SJCRH30 (cell line): Measurements from ENCODE around the gene VMAC. TPM values are rescaled to one million over a fixed set of nuclear protein-coding genes. Genes with fewer than 3 reads are reported as not detected.
A peak's percentile ranks its signal among the peaks of the same experiment; 100 is the strongest.

ENCODE experiments used
- DNase-seq, 2 experiments: peaks; one replicate each; pipeline ENCODE4 v3.0.0-alpha.2; 2015 to 2020
- H3K27ac ChIP-seq: fragments of 250-450 bp; sonication (Bioruptor Pico); 2 replicates; pipeline ENCODE4 v1.5.1; 2020; ENCODE audit warnings: mild to moderate bottlenecking, moderate library complexity
- H3K27me3 ChIP-seq: fragments of 250-450 bp; sonication (Bioruptor Pico); 2 replicates; pipeline ENCODE4 v1.5.1; 2020; ENCODE audit warnings: mild to moderate bottlenecking, moderate library complexity
- H3K36me3 ChIP-seq: fragments of 250-450 bp; sonication (Bioruptor Pico); 2 replicates; pipeline ENCODE4 v1.5.1; 2020; ENCODE audit warnings: mild to moderate bottlenecking, moderate library complexity
- H3K4me1 ChIP-seq: fragments of 250-450 bp; sonication (Bioruptor Pico); 2 replicates; pipeline ENCODE4 v1.5.1; 2020; ENCODE audit warnings: mild to moderate bottlenecking, moderate library complexity
- H3K4me3 ChIP-seq: fragments of 250-450 bp; sonication (Bioruptor Pico); 2 replicates; pipeline ENCODE4 v1.5.1; 2020; ENCODE audit warnings: mild to moderate bottlenecking, moderate library complexity
- H3K9me3 ChIP-seq: fragments of 250-450 bp; sonication (Bioruptor Pico); replicated peaks from 2 replicates; pipeline ENCODE4 v1.5.1; 2020; ENCODE audit warnings: mild to moderate bottlenecking, moderate library complexity
- total RNA-seq: library from RNA; depleted of rRNA; stranded (reverse); fragments of >200 nt; shearing (Covaris generic); gene quantifications from 2 replicates; pipeline ENCODE4 v1.2.3, GENCODE V29; 2014

VMAC gene
- total RNA-seq, 1 experiment from 2014 or later, result 1.3 TPM

DNA sequence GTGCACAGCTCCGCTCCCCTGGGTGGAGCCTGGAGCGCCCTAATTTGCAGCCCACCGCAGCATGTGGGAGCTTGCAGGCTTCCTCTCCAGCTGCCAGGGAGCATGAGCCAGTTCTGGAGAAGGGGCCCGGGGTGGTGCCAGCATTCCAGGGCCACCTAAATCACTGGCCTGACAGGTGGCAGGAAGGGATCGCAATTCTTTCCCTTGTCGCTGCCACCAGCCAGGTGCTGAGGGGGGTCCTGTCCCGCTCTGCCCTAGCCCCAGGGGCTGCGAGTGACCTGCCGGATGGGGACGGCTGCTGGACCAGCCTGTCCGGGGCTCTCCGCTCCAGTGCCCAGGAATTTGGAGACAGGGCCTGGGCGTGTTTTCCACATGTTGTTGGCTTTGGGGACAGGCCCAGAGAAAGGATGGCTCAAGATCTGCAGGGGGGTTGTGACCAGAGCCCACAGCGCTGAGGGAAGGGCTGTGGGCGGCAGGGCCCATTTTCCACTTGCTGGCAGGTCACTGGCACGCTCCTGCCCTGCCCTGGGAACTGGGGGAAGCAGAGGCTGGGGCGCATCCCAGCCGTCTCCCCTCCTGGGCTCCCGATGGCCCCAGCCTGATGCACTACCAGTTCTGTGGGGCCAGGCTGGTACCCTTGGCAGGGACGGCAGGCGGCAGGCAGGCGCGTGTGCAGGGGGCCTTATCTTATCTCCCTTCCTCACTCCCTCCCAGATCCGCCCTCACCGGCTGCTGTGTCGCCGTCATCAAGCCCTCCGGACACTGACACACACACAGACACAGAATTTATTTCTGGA, 10.6 kb upstream of the VMAC start:
- Histone ChIP-seq H3K36me3 (peaks cover 11% of the 10 kb centered on the region), H3K4me1 (peaks cover 44% of the 10 kb centered on the region), H3K27me3 (no peaks in the 10 kb centered on the region), H3K9me3 (no peaks in the 10 kb centered on the region), H3K4me3 (no peak overlapping the region), H3K27ac (peak overlapping the region; percentile 31; the same call in 1 of the 2 replicates)
- DNase-seq, result peak; percentile 66 to 70

- Histone ChIP-seq H3K4me3 (no peak overlapping the region), H3K36me3 (peaks cover 11% of the 10 kb centered on the region), H3K4me1 (peaks cover 40% of the 10 kb centered on the region), H3K27ac (no peak overlapping the region; the same call in 1 of the 2 replicates), H3K27me3 (no peaks in the 10 kb centered on the region), H3K9me3 (no peaks in the 10 kb centered on the region)
- no peak for DNase-seq
Measured at GRCh38 chr19:5894704-5895349, 9.8 kb upstream of the VMAC start.

DNA sequence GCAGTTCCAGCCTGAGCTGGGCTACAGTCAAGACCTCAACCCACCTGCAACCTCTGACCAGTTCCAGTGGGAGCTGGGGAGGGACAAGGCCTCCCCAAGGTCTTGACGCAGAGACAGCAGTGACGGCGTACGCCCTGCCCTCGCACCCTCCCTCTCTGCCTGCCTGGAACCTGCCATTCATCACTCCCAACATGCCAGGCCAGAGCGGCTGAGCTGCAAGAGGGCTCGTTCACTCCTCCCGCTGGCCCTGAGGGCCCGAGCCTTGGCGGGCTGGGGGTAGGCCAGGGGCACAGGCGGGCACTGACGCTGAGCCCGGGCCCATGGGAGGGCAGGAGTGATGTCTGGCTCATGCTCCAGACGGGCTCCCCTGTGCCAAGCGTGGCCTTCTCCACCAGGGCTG, 9.3 kb upstream of the VMAC start:
- H3K9me3 ChIP-seq, result no peaks in the 10 kb centered on the region
- peaks cover 11% of the 10 kb centered on the region for H3K36me3 ChIP-seq
- H3K27me3 ChIP-seq, result no peaks in the 10 kb centered on the region
- peaks cover 40% of the 10 kb centered on the region for H3K4me1 ChIP-seq
- no peak overlapping the region for H3K4me3 ChIP-seq
- H3K27ac ChIP-seq, result no peak overlapping the region
- DNase-seq, result no peak

- Histone ChIP-seq H3K27me3 (no peaks in the 10 kb centered on the region), H3K36me3 (peaks cover 11% of the 10 kb centered on the region), H3K4me1 (peaks cover 37% of the 10 kb centered on the region), H3K9me3 (no peaks in the 10 kb centered on the region), H3K27ac (no peak overlapping the region), H3K4me3 (no peak overlapping the region)
- no peak for DNase-seq
Measured at GRCh38 chr19:5895890-5896289, 8.8 kb upstream of the VMAC start.

DNA sequence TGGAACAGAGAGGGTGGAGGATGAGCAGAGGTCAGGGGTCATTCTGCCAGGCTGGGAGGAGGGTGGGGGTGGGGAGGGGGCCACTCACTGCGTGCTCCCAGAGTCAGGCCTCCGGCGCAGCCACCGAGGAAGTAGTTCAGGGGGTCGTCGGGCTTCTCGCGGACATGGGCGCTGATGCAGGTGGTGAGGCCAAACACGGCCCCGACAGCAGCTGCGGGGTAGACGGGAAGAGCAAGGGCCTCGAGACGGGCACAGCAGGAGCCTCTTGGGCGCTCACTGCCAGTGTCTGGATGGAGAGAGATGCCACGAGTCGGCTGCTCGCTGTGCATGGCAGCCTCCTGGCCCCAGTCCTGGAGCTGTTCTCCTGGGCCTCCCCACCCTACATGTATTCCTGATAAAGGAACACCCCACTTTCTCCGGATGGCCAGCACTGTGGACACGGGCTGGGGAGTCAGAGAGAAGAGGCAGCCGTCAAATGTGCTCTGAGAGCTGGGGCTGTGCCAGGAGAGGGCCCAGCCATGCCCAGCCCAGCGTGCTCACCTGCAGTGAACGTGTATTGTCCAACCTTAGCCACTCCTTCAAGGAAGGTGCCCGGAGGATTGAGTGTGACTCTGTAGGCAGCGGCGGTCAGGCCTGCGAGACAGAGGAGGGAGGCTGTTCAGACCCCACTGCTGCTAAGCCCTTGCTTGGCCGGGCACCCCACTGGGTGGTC, 8.2 kb upstream of the VMAC start:
- no peak for DNase-seq
- Histone ChIP-seq H3K27ac (no peak overlapping the region), H3K4me1 (peaks cover 33% of the 10 kb centered on the region), H3K4me3 (no peak overlapping the region), H3K27me3 (no peaks in the 10 kb centered on the region), H3K9me3 (no peaks in the 10 kb centered on the region), H3K36me3 (peaks cover 11% of the 10 kb centered on the region)

- Histone ChIP-seq H3K9me3 (no peaks in the 10 kb centered on the region), H3K4me1 (peaks cover 25% of the 10 kb centered on the region), H3K36me3 (peaks cover 11% of the 10 kb centered on the region), H3K4me3 (no peak overlapping the region), H3K27me3 (no peaks in the 10 kb centered on the region), H3K27ac (no peak overlapping the region)
- no peak for DNase-seq
Measured at GRCh38 chr19:5897189-5897969, 7.3 kb upstream of the VMAC start.

DNA sequence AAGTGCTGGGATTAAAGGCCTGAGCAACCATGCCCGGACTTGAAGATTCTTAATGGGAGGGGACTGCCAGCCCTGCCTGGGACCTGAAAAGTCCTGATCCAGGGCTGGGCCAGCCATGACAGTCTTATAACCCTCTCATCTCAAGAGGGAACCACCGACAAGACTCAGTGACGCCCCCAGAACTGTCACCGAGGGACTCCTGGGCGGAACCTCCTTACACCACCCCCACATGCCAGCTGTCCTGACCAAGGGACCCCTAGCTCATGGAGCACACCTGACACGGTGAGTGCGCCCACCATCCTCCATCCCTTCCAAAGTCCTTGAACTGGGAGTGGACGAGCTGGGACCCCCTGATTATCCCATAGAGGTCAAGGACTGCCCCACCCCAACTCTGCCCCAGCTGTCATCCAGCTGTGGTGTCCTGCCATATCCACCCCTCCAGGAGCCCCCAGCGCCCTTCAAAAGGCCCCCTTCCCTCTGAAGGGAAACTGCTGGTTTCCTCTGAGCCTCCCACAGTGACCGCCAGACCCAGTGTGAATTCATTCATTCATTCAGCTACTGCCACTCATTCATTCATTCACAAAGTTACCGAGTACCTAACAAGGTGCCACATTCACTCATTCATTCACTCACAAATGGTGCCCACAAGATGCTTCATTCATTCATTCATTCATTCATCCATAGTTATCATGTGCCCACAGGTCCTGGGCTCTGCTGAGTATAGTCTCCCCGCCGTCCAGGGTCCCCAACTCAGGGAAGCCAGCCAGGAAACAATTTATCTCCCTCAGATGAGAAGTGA, 4.7 kb upstream of the VMAC start:
- H3K27ac ChIP-seq, result no peak overlapping the region
- no peak overlapping the region for H3K4me3 ChIP-seq
- H3K9me3 ChIP-seq, result no peaks in the 10 kb centered on the region
- no peaks in the 10 kb centered on the region for H3K27me3 ChIP-seq
- H3K36me3 ChIP-seq, result peaks cover 11% of the 10 kb centered on the region
- H3K4me1 ChIP-seq, result peaks cover 3% of the 10 kb centered on the region
- no peak for DNase-seq

- H3K27ac ChIP-seq, result no peak overlapping the region
- no peaks in the 10 kb centered on the region for H3K9me3 ChIP-seq
- H3K4me3 ChIP-seq, result no peak overlapping the region
- H3K27me3 ChIP-seq, result no peaks in the 10 kb centered on the region
- H3K36me3 ChIP-seq, result peaks cover 7% of the 10 kb centered on the region; the same call in 1 of the 2 replicates
- DNase-seq, result no peak
- H3K4me1 ChIP-seq, result peaks cover 5% of the 10 kb centered on the region; the same call in 1 of the 2 replicates
Measured at GRCh38 chr19:5900976-5901375, 3.7 kb upstream of the VMAC start.

- no peaks in the 10 kb centered on the region for H3K27me3 ChIP-seq
- H3K36me3 ChIP-seq, result no peaks in the 10 kb centered on the region
- no peaks in the 10 kb centered on the region for H3K9me3 ChIP-seq
- peak overlapping the region; percentile 74 for H3K4me3 ChIP-seq
- peak; percentile 21 to 42 for DNase-seq
- peak overlapping the region; percentile 89 for H3K27ac ChIP-seq
- H3K4me1 ChIP-seq, result peaks cover 5% of the 10 kb centered on the region; the same call in 1 of the 2 replicates
Measured at GRCh38 chr19:5903056-5903623, 1.5 kb upstream of the VMAC start.

DNA sequence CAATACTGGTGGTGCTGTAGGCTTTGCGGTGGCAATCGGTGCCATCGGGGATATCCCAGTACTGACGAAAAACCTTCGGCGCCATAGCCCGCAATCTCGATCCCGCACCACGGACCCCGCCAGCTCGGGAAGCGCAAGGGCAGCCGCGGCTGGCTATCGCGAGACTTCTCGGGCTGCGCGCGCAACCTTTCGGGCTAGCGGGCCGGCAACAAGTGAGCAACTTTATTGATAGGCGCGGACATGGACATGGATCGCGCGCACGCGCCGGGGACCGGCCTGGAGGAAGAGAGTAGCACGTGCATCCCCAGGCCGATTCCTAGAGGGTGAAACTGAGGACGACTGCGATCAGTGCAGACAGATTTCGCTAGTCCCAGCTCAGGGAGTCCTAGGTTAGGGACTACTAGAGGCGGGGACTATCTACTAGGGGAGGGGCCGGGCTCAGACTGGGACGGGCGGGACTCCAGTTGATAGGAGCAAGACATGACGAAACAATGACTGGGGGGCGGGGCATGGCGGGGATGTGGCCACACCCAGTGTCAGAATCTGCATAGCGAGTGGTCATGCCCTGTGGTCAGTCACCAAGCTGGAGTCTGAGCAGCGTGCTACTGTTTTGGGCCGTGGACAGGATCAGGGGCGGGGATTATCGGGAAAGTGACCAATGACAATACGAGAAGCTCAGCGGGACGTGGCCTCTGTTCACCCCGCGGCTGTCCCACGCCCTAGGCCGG, 884 bp upstream of the VMAC start, which contains the start of gene NDUFA11:
TSS of gene NDUFA11 (minus strand) at position 167 of the 728 bp plus-strand sequence. CDS start at position 85, 82 bp downstream.
- Histone ChIP-seq H3K9me3 (no peaks in the 10 kb centered on the region), H3K27me3 (no peaks in the 10 kb centered on the region), H3K36me3 (no peaks in the 10 kb centered on the region), H3K4me1 (peaks cover 7% of the 10 kb centered on the region), H3K27ac (peak within 1 kb of the TSS; percentile 89), H3K4me3 (peak within 1 kb of the TSS; percentile 74)
- DNase-seq, result peak; percentile 96

- H3K9me3 ChIP-seq, result no peaks in the 10 kb centered on the region
- no peak overlapping the region; the same call in 1 of the 2 replicates for H3K27ac ChIP-seq
- H3K27me3 ChIP-seq, result no peaks in the 10 kb centered on the region
- H3K4me3 ChIP-seq, result peak overlapping the region; percentile 74
- H3K4me1 ChIP-seq, result peaks cover 17% of the 10 kb centered on the region
- no peaks in the 10 kb centered on the region for H3K36me3 ChIP-seq
- no peak for DNase-seq
Measured at GRCh38 chr19:5905114-5905778, 574 bp downstream of the VMAC start.

GRCh38 chr19:5907241-5907640, 2.6 kb downstream of the VMAC start:
- Histone ChIP-seq H3K4me1 (peaks cover 24% of the 10 kb centered on the region), H3K9me3 (no peaks in the 10 kb centered on the region), H3K27me3 (no peaks in the 10 kb centered on the region), H3K36me3 (no peaks in the 10 kb centered on the region), H3K27ac (no peak overlapping the region), H3K4me3 (no peak overlapping the region)
- DNase-seq, result no peak
